ENCODE results near the gene PNMT.

Gene PNMT

GRCh38 chr17:39714234-39714633 lies 46.0 kb downstream of the PNMT start:
- no peak for DNase-seq

- no peak for DNase-seq
These were observed 47.3 kb downstream of the PNMT start for GRCh38 chr17:39715375-39716072.

GRCh38 chr17:39716073-39716818 lies 48.0 kb downstream of the PNMT start:
- DNase-seq: no peak

- no peak for DNase-seq
These were observed 48.8 kb downstream of the PNMT start for GRCh38 chr17:39716879-39717536.

GRCh38 chr17:39717660-39718059 lies 49.4 kb downstream of the PNMT start:
- DNase-seq: no peak

GRCh38 chr17:39719563-39720355 lies 51.5 kb downstream of the PNMT start:
- DNase-seq: no peak

All from OCI-M1 (cell line).